OCI-LY7 (cell line): ENCODE results near the gene TRIM46.

ENCODE experiments used
- CTCF ChIP-seq: fragments of 200-600 bp; sonication (generic); conservative IDR thresholded peaks from 2 replicates; pipeline ENCODE4 v1.5.1; 2014; ENCODE audit warnings: mild to moderate bottlenecking, antibody characterized with exemption, low read length, moderate library complexity, mixed read lengths
- EZH2phosphoT487 ChIP-seq: fragments of 200-600 bp; sonication (generic); IDR thresholded peaks from 2 replicates; pipeline ENCODE4 v1.6.1; 2018; ENCODE audit warnings: low read depth, borderline replicate concordance, mild to moderate bottlenecking, mixed run types, antibody characterized with exemption, low read length, moderate library complexity, mixed read lengths

- TF ChIP-seq CTCF: no peak
- TF ChIP-seq EZH2phosphoT487: no peak
Measured at GRCh38 chr1:155136748-155137147, 36.9 kb upstream of the TRIM46 start.
